Calu3 (cell line): ENCODE measurements around the gene SLC6A6. TPM values are rescaled to one million over a fixed set of nuclear protein-coding genes. Genes with fewer than 3 reads are reported as not detected.

Source experiments
- BruUV-seq: library from RNA; stranded (reverse); fragments of 400-500 nt; replicated peaks from 2 replicates; lab custom pipeline; 2021; lab: Mats Ljungman, UMichigan
- CTCF ChIA-PET: fragments of 300-600 bp; sonication (Branson Sonifier 250); formaldehyde crosslinking; loops from one replicate; lab custom pipeline; 2022; ENCODE audit warnings: antibody characterized with exemption; lab: Charles Lee
- DNase-seq: peaks from one replicate; pipeline ENCODE4 v3.0.0; 2022
- H3K27ac Mint-ChIP-seq: one replicate; pipeline ENCODE4 v1.8.0; 2022; ENCODE audit warnings: mixed read lengths; ENCODE audit not compliant: unreplicated experiment
- H3K27me3 Mint-ChIP-seq: one replicate; pipeline ENCODE4 v1.8.0; 2022; ENCODE audit warnings: mixed read lengths; ENCODE audit not compliant: unreplicated experiment
- H3K36me3 Mint-ChIP-seq: one replicate; pipeline ENCODE4 v1.8.0; 2022; ENCODE audit warnings: mild to moderate bottlenecking, moderate library complexity, mixed read lengths; ENCODE audit not compliant: insufficient read depth, unreplicated experiment
- H3K4me1 Mint-ChIP-seq: one replicate; pipeline ENCODE4 v1.8.0; 2022; ENCODE audit warnings: mild to moderate bottlenecking, low read depth, mixed read lengths; ENCODE audit not compliant: unreplicated experiment
- H3K4me3 Mint-ChIP-seq: one replicate; pipeline ENCODE4 v1.8.0; 2022; ENCODE audit warnings: mild to moderate bottlenecking, low read depth, moderate library complexity, mixed read lengths; ENCODE audit not compliant: unreplicated experiment
- H3K9me3 Mint-ChIP-seq: one replicate; pipeline ENCODE4 v1.8.0; 2022; ENCODE audit warnings: low read depth, mixed read lengths; ENCODE audit not compliant: unreplicated experiment
- intact Hi-C: fragments of 100-400 bp; cut with micrococcal nuclease; formaldehyde crosslinking; loops from one replicate; pipeline ENCODE4 v1.10.0; 2022; ENCODE audit not compliant: unreplicated experiment
- total RNA-seq: library from RNA; stranded (reverse); gene quantifications from 2 replicates; pipeline ENCODE4 v1.2.3, GENCODE V29; 2022
- TF ChIP-seq, protein P1 (sequence below): fragments of 200-600 bp; IDR thresholded peaks from one replicate; pipeline ENCODE4 v1.8.0; 2022; ENCODE audit warnings: antibody characterized with exemption; ENCODE audit not compliant: unreplicated experiment

Gene SLC6A6
- total RNA-seq, 1 experiment from 2014 or later: 46.3 TPM

- H3K4me3 Mint-ChIP-seq: no peak overlapping the region
- H3K27me3 Mint-ChIP-seq: peaks cover 21% of the 10 kb centered on the region
- H3K4me1 Mint-ChIP-seq: no peaks in the 10 kb centered on the region
- CTCF ChIA-PET: interaction anchor here (0.6 kb wide), 1 partner anchor 629 kb away, joined by 4 read pairs; no protein-coding TSS in a partner anchor
- H3K36me3 Mint-ChIP-seq: no peaks in the 10 kb centered on the region
- TF ChIP-seq, protein P1, sequence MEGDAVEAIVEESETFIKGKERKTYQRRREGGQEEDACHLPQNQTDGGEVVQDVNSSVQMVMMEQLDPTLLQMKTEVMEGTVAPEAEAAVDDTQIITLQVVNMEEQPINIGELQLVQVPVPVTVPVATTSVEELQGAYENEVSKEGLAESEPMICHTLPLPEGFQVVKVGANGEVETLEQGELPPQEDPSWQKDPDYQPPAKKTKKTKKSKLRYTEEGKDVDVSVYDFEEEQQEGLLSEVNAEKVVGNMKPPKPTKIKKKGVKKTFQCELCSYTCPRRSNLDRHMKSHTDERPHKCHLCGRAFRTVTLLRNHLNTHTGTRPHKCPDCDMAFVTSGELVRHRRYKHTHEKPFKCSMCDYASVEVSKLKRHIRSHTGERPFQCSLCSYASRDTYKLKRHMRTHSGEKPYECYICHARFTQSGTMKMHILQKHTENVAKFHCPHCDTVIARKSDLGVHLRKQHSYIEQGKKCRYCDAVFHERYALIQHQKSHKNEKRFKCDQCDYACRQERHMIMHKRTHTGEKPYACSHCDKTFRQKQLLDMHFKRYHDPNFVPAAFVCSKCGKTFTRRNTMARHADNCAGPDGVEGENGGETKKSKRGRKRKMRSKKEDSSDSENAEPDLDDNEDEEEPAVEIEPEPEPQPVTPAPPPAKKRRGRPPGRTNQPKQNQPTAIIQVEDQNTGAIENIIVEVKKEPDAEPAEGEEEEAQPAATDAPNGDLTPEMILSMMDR: no peak
- intact Hi-C loops: no loop called here
- DNase-seq: no peak
- no peaks in the 10 kb centered on the region for H3K9me3 Mint-ChIP-seq
- BruUV-seq: no TSS peak
- no peak overlapping the region for H3K27ac Mint-ChIP-seq
Measured at GRCh38 chr3:14534516-14535191, 132.2 kb downstream of the SLC6A6 start.

GRCh38 chr3:14535616-14536015 lies 133.2 kb downstream of the SLC6A6 start:
- Mint-ChIP-seq H3K27ac (no peak overlapping the region), H3K36me3 (no peaks in the 10 kb centered on the region), H3K4me1 (no peaks in the 10 kb centered on the region), H3K9me3 (no peaks in the 10 kb centered on the region), H3K4me3 (no peak overlapping the region), H3K27me3 (peaks cover 11% of the 10 kb centered on the region)
- CTCF ChIA-PET: no interaction called here
- TF ChIP-seq, protein P1: no peak
- intact Hi-C loops: no loop called here
- no peak for DNase-seq
- BruUV-seq: no TSS peak

GRCh38 chr3:14536055-14536815 lies 133.8 kb downstream of the SLC6A6 start:
- H3K27ac Mint-ChIP-seq: no peak overlapping the region
- H3K27me3 Mint-ChIP-seq: peaks cover 5% of the 10 kb centered on the region
- intact Hi-C loops: no loop called here
- DNase-seq: no peak
- H3K36me3 Mint-ChIP-seq: no peaks in the 10 kb centered on the region
- H3K9me3 Mint-ChIP-seq: no peaks in the 10 kb centered on the region
- CTCF ChIA-PET: no interaction called here
- no peak overlapping the region for H3K4me3 Mint-ChIP-seq
- H3K4me1 Mint-ChIP-seq: no peaks in the 10 kb centered on the region
- BruUV-seq: no TSS peak
- TF ChIP-seq, protein P1: no peak

DNA sequence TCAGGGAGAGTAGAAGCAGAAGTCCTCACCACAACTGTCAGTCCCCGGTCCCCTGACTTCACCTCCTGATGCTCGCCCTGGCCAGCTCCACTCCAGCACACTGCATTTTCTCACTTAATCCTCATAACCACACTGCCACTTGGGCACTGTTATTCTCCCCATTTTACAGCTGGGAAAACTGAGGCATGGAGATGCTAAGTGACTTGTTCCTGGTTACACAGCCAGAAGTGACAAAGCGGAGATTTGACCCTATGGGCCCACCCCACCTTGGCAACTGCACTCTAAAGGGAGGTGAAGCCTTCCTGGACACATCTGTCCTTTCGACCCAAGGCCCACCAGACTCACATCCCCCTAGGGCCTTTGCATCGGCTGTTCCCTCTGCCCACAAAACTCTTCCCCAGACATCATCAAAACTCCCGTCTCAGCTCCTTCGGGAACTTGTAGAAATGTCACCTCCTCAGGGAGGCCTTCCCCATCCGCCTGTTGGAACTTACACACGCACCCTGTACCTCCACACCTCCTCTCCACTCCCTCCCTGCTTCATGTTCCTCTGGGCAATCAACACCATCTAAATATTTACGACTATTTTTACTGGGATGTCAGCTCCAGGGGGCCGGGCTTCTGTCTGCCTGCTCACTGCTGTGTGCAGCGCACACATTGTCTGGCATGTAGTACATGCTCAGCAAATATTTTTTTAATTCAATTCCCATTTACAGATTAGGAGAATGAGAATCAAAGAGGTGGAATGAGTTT lies 134.6 kb downstream of the SLC6A6 start:
- Mint-ChIP-seq H3K4me3 (no peak overlapping the region), H3K9me3 (no peaks in the 10 kb centered on the region), H3K27ac (no peak overlapping the region), H3K27me3 (peaks cover 3% of the 10 kb centered on the region), H3K4me1 (no peaks in the 10 kb centered on the region), H3K36me3 (no peaks in the 10 kb centered on the region)
- intact Hi-C loops: no loop called here
- DNase-seq: no peak
- TF ChIP-seq, protein P1: no peak
- CTCF ChIA-PET: no interaction called here
- no TSS peak for BruUV-seq
